ENCODE measurements around the gene MUC22. TPM values are rescaled to one million over a fixed set of nuclear protein-coding genes. Genes with fewer than 3 reads are reported as not detected.
"Not testable (repeated sequence)": the region's sequence is repeated elsewhere in the genome, so short reads cannot be mapped to it uniquely, and the experiment has no call there.

The MUC22 gene
- total RNA-seq, 6 experiments from 2014 or later: not detected

GRCh38 chr6:31049518-31049917 lies 39.2 kb downstream of the MUC22 start:
- Histone ChIP-seq H3K9me3 (no peaks in the 10 kb centered on the region), H3K4me3 (no peak overlapping the region), H3K27me3 (no peaks in the 10 kb centered on the region), H3K27ac (no peak overlapping the region), H3K4me1 (no peaks in the 10 kb centered on the region), H3K36me3 (no peaks in the 10 kb centered on the region)
- no peak for ATAC-seq
- TF ChIP-seq CTCF (IDR thresholded peaks at IDR 0.05) (no peak), POLR2A (IDR thresholded peaks at IDR 0.05) (no peak)
- no peak for DNase-seq
- 80% methylated on average over 6 of the region's 6 CpGs for WGBS (ENCODE audit: insufficient coverage, low coverage, low lambda C conversion rate, missing lambda C conversion rate)
- intact Hi-C loops (cut with DNase I): loop anchor here in 1 of 2 donors (10.0 kb wide), 1 partner anchor 115 kb away; the partner anchor contains the start of gene SFTA2

- not testable (repeated sequence) for H3K9me3 ChIP-seq, DNase-seq, H3K4me1 ChIP-seq, H3K27ac ChIP-seq, H3K36me3 ChIP-seq, H3K27me3 ChIP-seq, H3K4me3 ChIP-seq, ATAC-seq
- intact Hi-C loops (cut with DNase I): loop anchor here in 1 of 2 donors (10.0 kb wide), 1 partner anchor 128 kb away; no protein-coding TSS in a partner anchor
- WGBS (ENCODE audit: insufficient coverage, low coverage, low lambda C conversion rate, missing lambda C conversion rate): 65% methylated on average over 4 of the region's 4 CpGs
These were observed 42.9 kb downstream of the MUC22 start for GRCh38 chr6:31053187-31053586.

GRCh38 chr6:31053873-31054272 lies 43.6 kb downstream of the MUC22 start:
- H3K4me3 ChIP-seq: no peak overlapping the region
- H3K27ac ChIP-seq: no peak overlapping the region
- H3K4me1 ChIP-seq: no peaks in the 10 kb centered on the region
- TF ChIP-seq CTCF (IDR thresholded peaks at IDR 0.05): no peak
- TF ChIP-seq POLR2A (IDR thresholded peaks at IDR 0.05): no peak
- H3K36me3 ChIP-seq: no peaks in the 10 kb centered on the region
- DNase-seq (no peak), ATAC-seq (no peak)
- H3K27me3 ChIP-seq: no peaks in the 10 kb centered on the region
- 15% methylated on average over 3 of the region's 8 CpGs for WGBS (ENCODE audit: insufficient coverage, low coverage, low lambda C conversion rate, missing lambda C conversion rate)
- intact Hi-C loops (cut with DNase I): loop anchor here in 1 of 2 donors (10.0 kb wide), 1 partner anchor 129 kb away; no protein-coding TSS in a partner anchor
- H3K9me3 ChIP-seq: no peaks in the 10 kb centered on the region

GRCh38 chr6:31055441-31055840 lies 45.2 kb downstream of the MUC22 start:
- ATAC-seq: no peak
- Histone ChIP-seq H3K4me3 (no peak overlapping the region), H3K27ac (no peak overlapping the region), H3K9me3 (no peaks in the 10 kb centered on the region), H3K36me3 (no peaks in the 10 kb centered on the region), H3K4me1 (no peaks in the 10 kb centered on the region), H3K27me3 (no peaks in the 10 kb centered on the region)
- DNase-seq: no peak
- intact Hi-C loops (cut with DNase I): loop anchor here in 1 of 2 donors (10.0 kb wide), 1 partner anchor 131 kb away; no protein-coding TSS in a partner anchor
- TF ChIP-seq POLR2A (IDR thresholded peaks at IDR 0.05) (no peak), CTCF (IDR thresholded peaks at IDR 0.05) (no peak)
- no CpG with 5 or more reads among the region's 4 CpGs for WGBS (ENCODE audit: insufficient coverage, low coverage, low lambda C conversion rate, missing lambda C conversion rate)

- no peaks in the 10 kb centered on the region for H3K9me3 ChIP-seq
- intact Hi-C loops (cut with DNase I): loop anchor here in 1 of 2 donors (10.0 kb wide), 1 partner anchor 133 kb away; no protein-coding TSS in a partner anchor
- H3K27me3 ChIP-seq: no peaks in the 10 kb centered on the region
- ATAC-seq: no peak
- H3K4me3 ChIP-seq: no peak overlapping the region
- no peak overlapping the region for H3K27ac ChIP-seq
- H3K4me1 ChIP-seq: no peaks in the 10 kb centered on the region
- 48% methylated on average over 4 of the region's 4 CpGs for WGBS (ENCODE audit: insufficient coverage, low coverage, low lambda C conversion rate, missing lambda C conversion rate)
- TF ChIP-seq POLR2A (IDR thresholded peaks at IDR 0.05) (no peak), CTCF (IDR thresholded peaks at IDR 0.05) (no peak)
- no peaks in the 10 kb centered on the region for H3K36me3 ChIP-seq
- no peak for DNase-seq
These were observed 47.2 kb downstream of the MUC22 start for GRCh38 chr6:31057426-31058003.
